Natural killer cell (primary cell): ENCODE measurements around the gene QRICH1. TPM values are rescaled to one million over a fixed set of nuclear protein-coding genes. Genes with fewer than 3 reads are reported as not detected.

ENCODE experiments used
- ATAC-seq, 3 donors: fragments of 150-1000 bp in 2 of 3; fragments of 200-7000 bp in 1 of 3; cut with Tn5 transposase; 1 replicate in 1 of 3; 2 replicates in 2 of 3; pipeline ENCODE4 v1.10.0; 2021; ENCODE audit warnings: mild to moderate bottlenecking in 2 of 3, moderate library complexity in 2 of 3
- DNase-seq, 2 donors: peaks; one replicate each; pipeline versions ENCODE4 v3.0.0 to v3.0.0-alpha.2; 2013 to 2021; ENCODE audit warnings: mixed read lengths in 1 of 2
- H3K27ac ChIP-seq: one replicate; pipeline ENCODE4 v1.5.1; 2013; ENCODE audit warnings: mild to moderate bottlenecking, low read length
- H3K27me3 ChIP-seq: one replicate; pipeline ENCODE4 v1.6.1; 2013; ENCODE audit warnings: low read length; ENCODE audit not compliant: control insufficient read depth, insufficient read depth
- H3K36me3 ChIP-seq: one replicate; pipeline ENCODE4 v1.6.1; 2013; ENCODE audit warnings: low read length; ENCODE audit not compliant: control insufficient read depth, insufficient read depth
- H3K4me1 ChIP-seq: one replicate; pipeline ENCODE4 v1.6.1; 2013; ENCODE audit warnings: low read length; ENCODE audit not compliant: control insufficient read depth, insufficient read depth
- H3K4me3 ChIP-seq: one replicate; pipeline ENCODE4 v1.5.1; 2013; ENCODE audit warnings: low read length
- H3K9me3 ChIP-seq: one replicate; pipeline ENCODE4 v1.6.1; 2013; ENCODE audit warnings: low read length; ENCODE audit not compliant: control insufficient read depth, insufficient read depth
- H3K27ac Mint-ChIP-seq, 2 donors: one replicate each; pipeline ENCODE4 v1.8.0; 2022; ENCODE audit warnings: mild to moderate bottlenecking in 2 of 2, mixed read lengths in 2 of 2, moderate library complexity in 1 of 2
- H3K27me3 Mint-ChIP-seq, 2 donors: one replicate each; pipeline ENCODE4 v1.8.0; 2022; ENCODE audit warnings: low read depth in 2 of 2, mixed read lengths in 2 of 2
- H3K36me3 Mint-ChIP-seq: one replicate; pipeline ENCODE4 v1.8.0; 2022; ENCODE audit warnings: mixed read lengths
- H3K4me1 Mint-ChIP-seq, 2 donors: one replicate each; pipeline ENCODE4 v1.8.0; 2022; ENCODE audit warnings: mixed read lengths in 2 of 2
- H3K4me3 Mint-ChIP-seq: one replicate; pipeline ENCODE4 v1.8.0; 2022; ENCODE audit warnings: mild to moderate bottlenecking, moderate library complexity, mixed read lengths
- H3K9me3 Mint-ChIP-seq, 2 donors: one replicate each; pipeline ENCODE4 v1.8.0; 2022; ENCODE audit warnings: mixed read lengths in 2 of 2
- CTCF ChIP-seq: fragments of 200-600 bp; IDR thresholded peaks from one replicate; pipeline ENCODE4 v1.8.0; 2022; ENCODE audit warnings: antibody characterized with exemption
- WGBS: methylation state at CpG from one replicate; pipeline ENCODE4 v1.1.7; 2013; ENCODE audit warnings: missing lambda C conversion rate; ENCODE audit not compliant: insufficient coverage; 5-methylcytosine and 5-hydroxymethylcytosine counted together
- intact Hi-C: fragments of 100-400 bp; cut with micrococcal nuclease; formaldehyde crosslinking; loops from one replicate; pipeline ENCODE4 v1.14.2; 2022
- total RNA-seq, 4 donors: library from RNA; stranded (reverse); fragments of 120-200 nt in 1 of 4; gene quantifications; one replicate each; pipeline versions ENCODE4 v1.2.3 to v1.2.4, GENCODE V29; 2013 to 2022

Gene QRICH1
- total RNA-seq, 3 donors from 2014 or later (not counting 1 experiment from before 2014, with no cell fraction given) = 220 to 230 (median 227) TPM

- ATAC-seq (no peak), DNase-seq (no peak)
- Histone ChIP-seq H3K4me1 (peaks cover 20% of the 10 kb centered on the region), H3K27me3 (no peaks in the 10 kb centered on the region), H3K9me3 (no peaks in the 10 kb centered on the region), H3K27ac (peak overlapping the region; percentile 95), H3K36me3 (no peaks in the 10 kb centered on the region), H3K4me3 (peak overlapping the region; percentile 96)
- no peaks in the 10 kb centered on the region for H3K9me3 Mint-ChIP-seq
- H3K27me3 Mint-ChIP-seq = no peaks in the 10 kb centered on the region
- 92% methylated on average over 5 of the region's 5 CpGs for WGBS
- peak overlapping the region in 1 of 2 donors; percentile 98 for H3K27ac Mint-ChIP-seq
- peaks cover 21 to 24% of the 10 kb centered on the region in 2 donors for H3K4me1 Mint-ChIP-seq
- no peak for TF ChIP-seq CTCF
- intact Hi-C loops = loop anchor here (2.0 to 5.0 kb wide), 3 partner anchors 15 to 89 kb away; partner anchors contain the start of genes ARIH2, P4HTM and QRICH1
- H3K4me3 Mint-ChIP-seq = no peak overlapping the region
- no peaks in the 10 kb centered on the region for H3K36me3 Mint-ChIP-seq
These were observed 87.9 kb downstream of the QRICH1 start for GRCh38 chr3:49005998-49006397.

- Histone ChIP-seq H3K9me3 (no peaks in the 10 kb centered on the region), H3K4me1 (peaks cover 20% of the 10 kb centered on the region), H3K27me3 (no peaks in the 10 kb centered on the region), H3K36me3 (no peaks in the 10 kb centered on the region), H3K4me3 (no peak overlapping the region), H3K27ac (no peak overlapping the region)
- no peak for TF ChIP-seq CTCF
- H3K27me3 Mint-ChIP-seq = no peaks in the 10 kb centered on the region
- H3K4me3 Mint-ChIP-seq = no peak overlapping the region
- no peaks in the 10 kb centered on the region for H3K36me3 Mint-ChIP-seq
- no peak overlapping the region for H3K27ac Mint-ChIP-seq
- WGBS = 95% methylated on average over 3 of the region's 3 CpGs
- no peak for ATAC-seq
- no peak for DNase-seq
- intact Hi-C loops = loop anchor here (5.0 kb wide), 2 partner anchors 87 to 88 kb away; partner anchors contain the start of genes ARIH2 and QRICH1
- peaks cover 21 to 24% of the 10 kb centered on the region in 2 donors for H3K4me1 Mint-ChIP-seq
- no peaks in the 10 kb centered on the region for H3K9me3 Mint-ChIP-seq
These were observed 88.6 kb downstream of the QRICH1 start for GRCh38 chr3:49005303-49005680.

GRCh38 chr3:49004352-49005302, 89.2 kb downstream of the QRICH1 start:
- Histone ChIP-seq H3K4me3 (no peak overlapping the region), H3K4me1 (peaks cover 20% of the 10 kb centered on the region), H3K36me3 (no peaks in the 10 kb centered on the region), H3K27me3 (no peaks in the 10 kb centered on the region), H3K27ac (no peak overlapping the region), H3K9me3 (no peaks in the 10 kb centered on the region)
- Mint-ChIP-seq H3K9me3 (no peaks in the 10 kb centered on the region), H3K36me3 (no peaks in the 10 kb centered on the region), H3K27ac (no peak overlapping the region), H3K4me3 (no peak overlapping the region), H3K27me3 (no peaks in the 10 kb centered on the region), H3K4me1 (peaks cover 24% of the 10 kb centered on the region in 2 donors)
- ATAC-seq = no peak
- no peak for DNase-seq
- TF ChIP-seq CTCF = no peak
- intact Hi-C loops = loop anchor here (5.0 kb wide), 2 partner anchors 87 to 88 kb away; partner anchors contain the start of genes ARIH2 and QRICH1
- 96% methylated on average over 15 of the region's 16 CpGs for WGBS
